Stimulated activated CD4-positive, alpha-beta T cell treated with anti-CD3 and anti-CD28 coated beads, Interleukin-4, amount 100 ng/mL, for 48 hours (primary cell): ENCODE results near the gene SIK2.
"Not testable (repeated sequence)": the region's sequence is repeated elsewhere in the genome, so short reads cannot be mapped to it uniquely, and the experiment has no call there.

Experiments
- DNase-seq, 2 donors: peaks; one replicate each; pipeline ENCODE4 v3.0.0-alpha.2; 2020; ENCODE audit warnings: low read depth in 2 of 2

SIK2 gene

GRCh38 chr11:111624608-111625007 lies 22.4 kb downstream of the SIK2 start:
- no peak for DNase-seq

- no peak for DNase-seq
Observed at GRCh38 chr11:111627591-111627990, 25.3 kb downstream of the SIK2 start.

- DNase-seq: no peak
Observed at GRCh38 chr11:111629499-111629898, 27.2 kb downstream of the SIK2 start.

GRCh38 chr11:111631024-111631665 lies 28.9 kb downstream of the SIK2 start:
- DNase-seq: no peak

GRCh38 chr11:111631666-111632039 lies 29.4 kb downstream of the SIK2 start:
- no peak for DNase-seq

GRCh38 chr11:111632516-111633220 lies 30.4 kb downstream of the SIK2 start:
- no peak for DNase-seq

GRCh38 chr11:111633248-111633647 lies 31.0 kb downstream of the SIK2 start:
- DNase-seq: no peak

GRCh38 chr11:111633756-111634362 lies 31.6 kb downstream of the SIK2 start:
- no peak for DNase-seq

GRCh38 chr11:111634981-111635705 lies 32.9 kb downstream of the SIK2 start:
- DNase-seq: no peak

GRCh38 chr11:111635706-111636045 lies 33.4 kb downstream of the SIK2 start:
- DNase-seq: no peak

GRCh38 chr11:111637885-111638284 lies 35.6 kb downstream of the SIK2 start:
- DNase-seq: no peak

- no peak for DNase-seq
Observed at GRCh38 chr11:111639226-111639925, 37.1 kb downstream of the SIK2 start.

GRCh38 chr11:111641339-111642015 lies 39.2 kb downstream of the SIK2 start:
- no peak for DNase-seq

GRCh38 chr11:111642542-111642941 lies 40.3 kb downstream of the SIK2 start:
- no peak for DNase-seq

GRCh38 chr11:111644922-111645321 lies 42.7 kb downstream of the SIK2 start:
- DNase-seq: no peak

- DNase-seq: no peak
Observed at GRCh38 chr11:111645657-111646316, 43.5 kb downstream of the SIK2 start.

- DNase-seq: not testable (repeated sequence)
Observed at GRCh38 chr11:111651336-111651735, 49.1 kb downstream of the SIK2 start.

GRCh38 chr11:111652184-111652583 lies 49.9 kb downstream of the SIK2 start:
- no peak for DNase-seq

- no peak for DNase-seq
Observed at GRCh38 chr11:111654601-111655000, 52.4 kb downstream of the SIK2 start.

- DNase-seq: no peak
Observed at GRCh38 chr11:111655924-111656323, 53.7 kb downstream of the SIK2 start.

GRCh38 chr11:111657905-111658304 lies 55.7 kb downstream of the SIK2 start:
- DNase-seq: not testable (repeated sequence)
